Stimulated activated naive CD8-positive, alpha-beta T cell treated with anti-CD3 and anti-CD28 coated beads, Interleukin-15, Interleukin-2, amounts not matched to agents 100 ng/mL and 50 ng/mL, for 24 hours (primary cell): ENCODE results near the gene MAT1A.
"Not testable (repeated sequence)": the region's sequence is repeated elsewhere in the genome, so short reads cannot be mapped to it uniquely, and the experiment has no call there.

Experiments used
- H3K27ac Mint-ChIP-seq: one replicate; pipeline ENCODE4 v1.8.0; 2021; ENCODE audit warnings: mild to moderate bottlenecking, mixed read lengths
- H3K27me3 Mint-ChIP-seq: one replicate; pipeline ENCODE4 v1.8.0; 2021; ENCODE audit warnings: mixed read lengths
- H3K36me3 Mint-ChIP-seq: one replicate; pipeline ENCODE4 v1.8.0; 2021; ENCODE audit warnings: low read depth, mixed read lengths
- H3K4me1 Mint-ChIP-seq: one replicate; pipeline ENCODE4 v1.8.0; 2021; ENCODE audit warnings: low read depth, mixed read lengths
- H3K4me3 Mint-ChIP-seq: one replicate; pipeline ENCODE4 v1.8.0; 2021; ENCODE audit warnings: mild to moderate bottlenecking, mixed read lengths
- H3K9me3 Mint-ChIP-seq: one replicate; pipeline ENCODE4 v1.8.0; 2021; ENCODE audit warnings: mixed read lengths

The MAT1A gene

DNA sequence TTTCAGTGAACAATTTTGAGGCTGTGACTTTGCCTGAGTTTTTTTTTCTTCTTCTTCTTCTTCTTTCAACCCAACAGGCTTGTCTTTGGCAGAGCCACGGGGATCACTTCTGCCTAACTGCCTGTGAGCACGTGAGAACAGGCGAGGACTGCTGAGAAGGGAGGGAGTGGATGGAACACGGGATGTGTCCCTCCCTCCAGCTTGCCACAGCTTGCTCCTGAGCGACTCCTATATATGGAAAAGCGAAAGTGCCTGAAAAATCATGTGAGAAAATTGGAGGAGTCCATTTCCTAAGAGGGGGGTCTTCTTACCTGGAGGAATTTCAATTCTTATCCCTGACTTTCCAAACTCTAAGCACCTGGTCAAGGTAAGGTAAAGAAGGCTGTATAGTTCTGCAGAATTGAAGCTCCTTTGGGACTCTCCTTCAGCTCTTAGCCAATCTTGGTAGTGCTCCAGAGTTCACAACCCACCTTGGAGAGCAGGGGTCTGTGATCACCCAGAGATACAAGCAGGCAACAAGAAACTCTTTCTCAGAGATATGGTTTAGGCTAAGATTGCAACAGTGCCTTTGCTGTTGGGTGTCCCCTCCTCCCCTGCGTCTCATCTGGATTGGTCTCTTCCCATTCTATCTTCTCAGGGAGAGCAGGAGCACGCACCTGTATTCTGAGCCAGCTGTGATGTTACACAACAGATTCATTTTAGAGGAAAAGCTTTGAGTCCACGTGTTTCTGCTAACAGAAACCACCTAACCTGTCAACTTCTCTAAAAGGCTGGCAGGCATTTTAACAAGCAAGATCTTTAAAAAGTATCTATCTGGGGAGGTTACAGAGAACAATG is at the start of gene MAT1A:
Gene MAT1A (minus strand): TSS at position 208 of the 837 bp plus-strand sequence. CDS start 235 bp downstream, outside the sequence.
- Mint-ChIP-seq H3K27me3 (peaks cover 28% of the 10 kb centered on the region), H3K27ac (no peak within 1 kb of the TSS), H3K4me1 (no peaks in the 10 kb centered on the region), H3K36me3 (no peaks in the 10 kb centered on the region), H3K4me3 (no peak within 1 kb of the TSS), H3K9me3 (no peaks in the 10 kb centered on the region)

DNA sequence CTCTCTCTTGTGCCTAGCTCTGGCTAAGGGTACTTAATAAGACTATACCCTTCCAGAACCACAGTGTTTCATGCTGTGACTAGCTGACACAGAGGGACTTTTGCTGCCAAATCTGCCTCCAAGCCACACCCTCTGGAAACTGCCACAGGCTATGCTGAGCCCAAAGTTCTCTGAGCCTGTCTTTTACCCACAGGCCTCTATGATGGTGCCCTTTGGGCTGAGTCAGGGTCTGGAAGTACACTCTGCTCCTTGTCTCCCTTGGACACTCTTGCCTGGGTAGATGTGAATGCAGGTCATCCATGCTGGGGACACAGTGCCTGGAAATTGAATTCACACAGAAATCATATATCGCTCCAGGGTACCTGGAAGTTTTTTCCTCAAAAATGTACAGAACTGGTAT is 44.5 kb upstream of the MAT1A start:
- Mint-ChIP-seq H3K4me3 (no peak overlapping the region), H3K9me3 (no peaks in the 10 kb centered on the region), H3K27me3 (no peaks in the 10 kb centered on the region), H3K27ac (no peak overlapping the region), H3K36me3 (no peaks in the 10 kb centered on the region), H3K4me1 (no peaks in the 10 kb centered on the region)

DNA sequence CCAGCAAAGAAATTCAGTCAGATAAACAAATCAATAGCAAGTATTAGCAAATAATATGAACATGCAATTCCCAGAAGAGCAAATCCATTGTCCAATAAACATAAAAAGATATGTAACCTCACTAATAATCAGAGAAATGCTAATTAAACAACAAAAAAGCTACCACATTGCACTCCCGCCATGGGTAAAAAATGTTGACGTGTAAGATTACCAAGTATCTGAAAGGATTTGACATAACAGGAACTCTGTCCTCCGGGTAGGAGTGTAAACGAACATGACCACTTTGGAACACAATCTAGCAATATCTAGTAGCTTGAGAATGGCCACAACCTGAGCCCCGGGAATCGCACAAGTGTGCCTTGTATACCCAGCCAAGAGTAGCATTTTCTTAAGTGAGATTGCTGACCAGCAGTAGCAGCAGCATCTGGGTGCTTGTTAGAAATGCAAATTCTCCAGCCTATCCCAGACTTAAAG is 35.5 kb upstream of the MAT1A start:
- H3K36me3 Mint-ChIP-seq, result no peaks in the 10 kb centered on the region
- H3K9me3 Mint-ChIP-seq, result no peaks in the 10 kb centered on the region
- no peak overlapping the region for H3K27ac Mint-ChIP-seq
- no peak overlapping the region for H3K4me3 Mint-ChIP-seq
- H3K27me3 Mint-ChIP-seq, result peaks cover 4% of the 10 kb centered on the region
- H3K4me1 Mint-ChIP-seq, result no peaks in the 10 kb centered on the region

DNA sequence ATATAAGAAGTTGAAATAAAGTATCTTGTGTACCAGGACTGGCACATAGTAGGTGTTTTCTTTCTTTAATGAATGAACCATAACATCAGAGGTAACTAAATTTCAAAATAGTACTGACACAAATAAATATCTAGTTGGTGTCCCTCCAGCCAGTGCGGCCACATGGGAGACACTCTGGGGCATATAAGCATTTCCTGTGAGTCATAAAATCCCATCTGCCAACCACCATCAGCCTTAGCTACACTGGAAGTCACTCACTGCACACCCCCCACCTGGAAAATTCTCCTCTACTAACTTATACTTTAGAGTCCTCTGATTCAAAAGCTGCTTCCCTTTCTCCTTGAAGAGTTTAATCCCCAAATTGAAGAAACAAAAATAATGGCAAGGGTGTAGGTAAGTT is 34.6 kb upstream of the MAT1A start:
- Mint-ChIP-seq H3K4me1 (no peaks in the 10 kb centered on the region), H3K4me3 (no peak overlapping the region), H3K27me3 (peaks cover 4% of the 10 kb centered on the region), H3K27ac (no peak overlapping the region), H3K9me3 (no peaks in the 10 kb centered on the region), H3K36me3 (no peaks in the 10 kb centered on the region)

DNA sequence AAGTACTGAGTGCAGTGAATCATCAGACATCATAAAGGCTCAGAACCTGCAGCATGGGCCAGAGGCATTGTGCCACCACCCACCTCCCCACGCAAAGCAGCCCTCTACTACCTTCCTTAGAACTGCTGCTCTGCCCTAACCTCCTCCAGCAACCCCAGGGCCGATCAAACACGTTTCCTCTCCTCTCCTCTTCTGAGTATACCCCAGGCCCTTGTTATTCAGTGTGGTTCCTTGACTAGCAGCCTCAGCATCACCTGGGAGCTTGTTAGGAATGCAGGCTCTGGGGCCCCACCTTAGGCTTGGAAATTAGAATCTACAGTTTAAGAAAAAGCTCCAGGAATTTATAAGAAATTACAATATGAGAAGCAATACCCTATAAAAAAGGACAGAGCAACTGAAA is 33.9 kb upstream of the MAT1A start:
- Mint-ChIP-seq H3K27me3 (peaks cover 8% of the 10 kb centered on the region), H3K36me3 (no peaks in the 10 kb centered on the region), H3K4me1 (no peaks in the 10 kb centered on the region), H3K27ac (no peak overlapping the region), H3K4me3 (no peak overlapping the region), H3K9me3 (no peaks in the 10 kb centered on the region)

DNA sequence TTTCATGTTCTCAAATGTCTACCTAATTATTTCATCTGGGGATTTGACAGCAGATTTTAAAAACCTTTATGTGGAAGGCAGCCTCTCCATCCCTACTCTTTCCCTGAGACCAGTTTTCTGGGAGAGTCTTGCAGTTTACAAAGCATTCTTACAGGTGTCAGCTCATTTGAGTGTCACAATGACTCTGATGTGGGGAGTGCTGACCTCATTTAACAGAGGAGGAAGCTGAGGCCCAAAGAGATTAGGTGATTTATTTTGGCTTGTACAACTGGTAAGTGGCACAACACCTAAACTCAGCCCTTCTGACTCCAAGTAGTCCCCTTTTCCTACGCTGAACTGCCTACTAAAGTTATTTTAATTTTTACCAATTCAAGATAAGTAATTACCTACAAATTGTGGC is 33.3 kb upstream of the MAT1A start:
- no peak overlapping the region for H3K4me3 Mint-ChIP-seq
- H3K27me3 Mint-ChIP-seq, result peaks cover 8% of the 10 kb centered on the region
- no peaks in the 10 kb centered on the region for H3K4me1 Mint-ChIP-seq
- H3K36me3 Mint-ChIP-seq, result no peaks in the 10 kb centered on the region
- no peaks in the 10 kb centered on the region for H3K9me3 Mint-ChIP-seq
- no peak overlapping the region for H3K27ac Mint-ChIP-seq

DNA sequence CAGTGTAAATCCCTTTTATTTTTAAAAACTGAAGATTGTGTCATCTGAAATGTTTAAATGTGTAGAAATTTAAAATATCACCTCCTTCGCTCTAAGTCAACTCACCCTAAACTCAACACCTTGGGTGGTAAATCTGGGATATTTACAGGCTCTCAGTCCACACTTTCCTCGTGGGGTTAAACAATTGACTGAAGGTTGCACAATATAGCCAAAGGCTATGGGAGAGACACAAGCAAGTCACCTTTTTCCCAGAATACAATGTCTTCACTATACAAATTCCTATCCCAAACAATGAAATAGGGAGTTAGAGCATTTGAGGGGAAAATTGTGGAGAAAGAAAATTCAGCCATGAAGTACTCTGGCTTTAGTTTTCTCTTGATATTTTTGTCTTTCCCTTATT is 32.7 kb upstream of the MAT1A start:
- Mint-ChIP-seq H3K27me3 (peaks cover 8% of the 10 kb centered on the region), H3K4me3 (no peak overlapping the region), H3K4me1 (no peaks in the 10 kb centered on the region), H3K36me3 (no peaks in the 10 kb centered on the region), H3K9me3 (no peaks in the 10 kb centered on the region), H3K27ac (no peak overlapping the region)

DNA sequence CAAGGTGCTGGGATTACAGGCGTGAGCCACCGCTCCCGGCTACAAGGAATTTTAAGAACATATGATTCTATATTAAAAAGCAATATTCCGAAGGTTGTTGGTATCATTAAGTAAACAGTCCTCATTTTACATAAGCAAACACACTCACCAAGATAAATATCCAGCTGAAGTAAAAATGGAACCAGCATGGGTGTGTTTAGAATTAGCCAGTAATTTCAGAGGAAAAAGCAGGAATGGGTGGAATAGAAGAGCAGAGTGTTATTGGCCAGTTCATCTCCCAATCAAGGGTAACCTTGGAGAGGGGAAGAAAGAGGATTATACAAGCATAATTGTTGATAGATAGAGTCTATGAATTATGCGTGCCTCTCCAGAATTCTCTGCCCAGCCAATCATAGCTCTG is 31.7 kb upstream of the MAT1A start:
- Mint-ChIP-seq H3K4me3 (no peak overlapping the region), H3K4me1 (no peaks in the 10 kb centered on the region), H3K27me3 (peaks cover 4% of the 10 kb centered on the region), H3K27ac (no peak overlapping the region), H3K9me3 (no peaks in the 10 kb centered on the region), H3K36me3 (no peaks in the 10 kb centered on the region)

DNA sequence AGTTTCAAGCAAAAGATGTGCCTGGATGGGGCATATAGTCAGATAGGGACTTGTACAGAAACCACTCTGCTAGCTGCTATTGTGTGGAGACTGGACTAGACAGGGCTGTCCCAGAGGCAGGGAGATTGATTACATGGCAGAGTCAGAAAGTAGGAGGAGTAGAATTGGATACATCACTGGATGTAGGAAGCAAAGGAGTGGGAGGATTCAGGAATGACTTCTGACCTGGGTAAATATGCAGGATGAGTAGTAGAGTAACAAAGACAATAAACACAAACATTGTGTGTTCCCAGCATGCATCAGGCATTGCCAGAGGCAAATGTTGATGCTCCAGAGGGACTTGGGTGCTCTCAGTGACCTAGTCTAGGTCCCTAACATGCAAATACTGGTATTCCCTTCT is 30.9 kb upstream of the MAT1A start:
- Mint-ChIP-seq H3K9me3 (no peaks in the 10 kb centered on the region), H3K27ac (no peak overlapping the region), H3K36me3 (no peaks in the 10 kb centered on the region), H3K4me3 (no peak overlapping the region), H3K27me3 (peaks cover 4% of the 10 kb centered on the region), H3K4me1 (no peaks in the 10 kb centered on the region)

DNA sequence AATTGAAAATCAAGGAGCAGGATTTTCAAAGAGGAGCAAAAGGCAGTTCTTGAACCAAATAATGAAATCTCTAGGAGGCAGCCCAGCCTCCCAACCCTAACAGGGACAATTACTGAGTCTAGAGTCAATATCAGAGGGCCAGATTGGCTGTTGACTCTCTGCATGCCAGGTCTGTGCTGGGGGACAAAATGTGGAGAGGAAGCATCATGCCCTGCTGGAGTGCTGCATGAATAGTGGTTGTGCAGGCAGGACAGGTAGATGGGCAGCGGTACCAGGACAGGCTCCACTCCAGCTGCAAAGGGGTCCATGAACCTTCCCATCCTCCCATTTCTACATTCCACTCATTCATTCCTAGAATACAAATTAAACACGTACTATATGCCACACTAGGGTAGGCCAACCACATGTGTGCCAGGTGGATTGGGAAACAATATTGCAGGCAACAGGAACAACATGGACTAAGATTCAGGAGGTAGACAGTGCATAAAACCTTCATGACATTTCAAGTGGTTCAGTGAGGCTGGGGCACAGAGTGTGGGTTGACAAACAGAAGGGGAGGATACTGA is 30.4 kb upstream of the MAT1A start:
- peaks cover 4% of the 10 kb centered on the region for H3K27me3 Mint-ChIP-seq
- no peaks in the 10 kb centered on the region for H3K4me1 Mint-ChIP-seq
- no peaks in the 10 kb centered on the region for H3K9me3 Mint-ChIP-seq
- H3K4me3 Mint-ChIP-seq, result no peak overlapping the region
- H3K27ac Mint-ChIP-seq, result no peak overlapping the region
- no peaks in the 10 kb centered on the region for H3K36me3 Mint-ChIP-seq

DNA sequence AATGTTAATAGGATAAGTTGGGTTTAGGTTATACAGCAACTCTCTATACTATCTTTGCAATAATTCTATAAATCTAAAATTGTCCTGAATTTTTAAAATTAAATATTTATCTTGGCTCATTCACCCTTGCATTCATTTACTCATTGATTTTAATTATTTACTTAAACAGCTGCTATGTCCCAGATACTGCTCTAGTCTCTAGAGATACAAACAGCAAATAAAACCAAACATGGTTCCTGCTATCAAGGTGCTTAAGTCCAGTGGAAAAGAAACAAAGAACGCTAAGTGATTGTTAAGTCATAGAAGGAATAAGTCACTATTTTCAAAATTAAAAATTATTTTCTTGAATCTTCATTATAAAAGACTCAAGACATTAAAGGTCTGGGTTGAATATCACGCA is 29.9 kb upstream of the MAT1A start:
- Mint-ChIP-seq H3K27ac (no peak overlapping the region), H3K4me3 (no peak overlapping the region), H3K27me3 (peaks cover 4% of the 10 kb centered on the region), H3K36me3 (no peaks in the 10 kb centered on the region), H3K4me1 (no peaks in the 10 kb centered on the region), H3K9me3 (no peaks in the 10 kb centered on the region)

DNA sequence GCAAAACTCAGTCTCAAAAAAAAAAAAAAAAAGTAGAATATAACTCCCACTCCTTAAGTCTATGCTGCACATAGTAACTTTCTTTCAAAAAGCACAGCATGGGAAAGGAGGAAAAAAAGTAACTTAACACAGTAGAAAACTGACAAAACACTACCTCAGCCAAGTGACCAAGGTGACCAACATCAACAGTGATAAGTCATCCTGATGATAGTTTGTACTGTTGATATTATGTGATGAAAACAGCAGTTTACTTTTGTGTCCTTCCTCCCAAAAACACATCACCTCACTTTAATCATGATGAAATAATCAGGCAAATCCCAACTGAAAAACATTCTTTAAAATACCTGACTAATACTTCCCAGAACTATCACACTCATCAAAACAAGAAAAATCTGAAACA is 29.3 kb upstream of the MAT1A start:
- no peaks in the 10 kb centered on the region for H3K36me3 Mint-ChIP-seq
- H3K4me1 Mint-ChIP-seq, result no peaks in the 10 kb centered on the region
- H3K9me3 Mint-ChIP-seq, result no peaks in the 10 kb centered on the region
- H3K27me3 Mint-ChIP-seq, result peaks cover 4% of the 10 kb centered on the region
- no peak overlapping the region for H3K27ac Mint-ChIP-seq
- no peak overlapping the region for H3K4me3 Mint-ChIP-seq

DNA sequence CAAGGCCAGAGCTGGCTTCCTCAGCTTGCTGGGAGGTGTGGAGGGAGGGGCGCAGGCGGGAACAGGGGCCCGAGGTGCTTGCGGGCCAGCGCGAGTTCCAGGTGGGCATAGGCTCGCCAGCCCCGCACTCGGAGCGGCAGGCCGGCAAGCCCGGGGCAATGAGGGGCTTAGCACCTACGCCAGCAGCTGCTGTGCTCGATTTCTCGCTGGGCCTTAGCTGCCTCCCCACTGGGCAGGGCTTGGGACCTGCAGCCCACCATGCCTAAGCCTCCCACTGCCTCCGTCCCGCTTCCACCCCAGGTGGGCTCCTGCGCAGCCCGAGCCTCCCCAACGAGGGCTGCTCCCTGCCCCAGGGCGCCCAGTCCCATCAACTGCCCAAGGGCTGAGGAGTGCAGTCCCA is 25.9 kb upstream of the MAT1A start:
- Mint-ChIP-seq H3K27me3 (peaks cover 8% of the 10 kb centered on the region), H3K36me3 (no peaks in the 10 kb centered on the region), H3K27ac (no peak overlapping the region), H3K9me3 (no peaks in the 10 kb centered on the region), H3K4me3 (no peak overlapping the region), H3K4me1 (peaks cover 4% of the 10 kb centered on the region)

DNA sequence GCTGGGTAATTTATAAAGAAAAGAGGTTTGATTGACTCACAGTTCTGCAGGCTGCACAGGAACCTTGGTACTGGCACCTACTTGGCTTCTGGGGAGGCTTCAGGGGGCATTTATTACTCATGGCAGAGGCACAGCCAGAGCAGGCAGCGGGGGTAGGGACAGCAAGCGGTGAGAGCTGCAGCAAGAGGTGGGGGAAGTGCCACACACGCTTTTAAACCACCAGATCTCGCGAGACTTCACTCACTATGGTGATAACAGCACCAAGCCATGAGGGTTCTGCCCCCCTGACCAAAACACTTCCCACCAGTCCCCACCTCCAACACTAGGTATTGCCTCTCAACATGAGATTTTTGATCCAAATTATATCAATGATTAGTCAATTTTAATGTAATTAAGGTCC is 24.1 kb upstream of the MAT1A start:
- H3K4me3 Mint-ChIP-seq, result no peak overlapping the region
- peaks cover under 1% of the 10 kb centered on the region for H3K9me3 Mint-ChIP-seq
- H3K27ac Mint-ChIP-seq, result no peak overlapping the region
- H3K27me3 Mint-ChIP-seq, result peaks cover 8% of the 10 kb centered on the region
- H3K4me1 Mint-ChIP-seq, result peaks cover 4% of the 10 kb centered on the region
- H3K36me3 Mint-ChIP-seq, result no peaks in the 10 kb centered on the region

DNA sequence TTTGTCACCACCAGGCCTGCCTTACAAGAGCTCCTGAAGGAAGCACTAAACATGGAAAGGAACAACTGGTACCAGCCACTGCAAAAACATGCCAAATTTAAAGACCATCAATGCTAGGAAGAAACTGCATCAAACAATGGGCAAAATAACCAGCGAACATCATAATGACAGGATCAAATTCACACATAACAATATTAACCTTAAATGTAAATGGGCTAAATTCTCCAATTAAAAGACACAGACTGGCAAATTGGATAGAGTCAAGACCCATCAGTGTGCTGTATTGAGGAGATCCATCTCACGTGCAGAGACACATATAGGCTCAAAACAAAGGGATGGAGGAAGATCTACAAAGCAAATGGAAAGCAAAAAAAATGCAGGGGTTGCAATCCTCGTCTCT is 16.5 kb upstream of the MAT1A start:
- Mint-ChIP-seq H3K27me3 (peaks cover 17% of the 10 kb centered on the region), H3K9me3 (peaks cover 16% of the 10 kb centered on the region)
- H3K4me1 Mint-ChIP-seq, H3K4me3 Mint-ChIP-seq, H3K27ac Mint-ChIP-seq, H3K36me3 Mint-ChIP-seq: not testable (repeated sequence)

DNA sequence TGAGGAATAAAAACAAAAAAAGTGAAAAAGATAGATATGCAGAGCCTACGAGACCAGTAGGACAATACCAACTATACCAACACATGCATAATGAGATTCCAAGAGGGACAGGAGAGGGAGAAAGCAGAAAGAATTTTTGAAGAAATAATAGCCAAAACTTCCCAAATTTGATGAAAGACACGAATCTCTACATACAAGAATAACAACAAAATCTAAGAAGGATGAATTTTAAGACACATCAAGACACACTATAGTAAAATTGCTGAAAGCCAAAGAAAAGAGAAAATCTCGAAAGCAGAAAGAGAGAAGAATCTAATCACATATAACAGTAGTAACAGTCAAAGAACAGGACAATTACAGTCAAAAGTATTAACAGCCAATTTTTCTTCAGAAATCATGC is 7.5 kb upstream of the MAT1A start:
- Mint-ChIP-seq H3K27me3 (peaks cover 13% of the 10 kb centered on the region), H3K4me3 (no peak overlapping the region), H3K9me3 (peaks cover 29% of the 10 kb centered on the region), H3K27ac (no peak overlapping the region), H3K36me3 (no peaks in the 10 kb centered on the region), H3K4me1 (no peaks in the 10 kb centered on the region)
